Heart left ventricle (tissue), 16 donors: ENCODE measurements around the gene HDGFL3. TPM values are rescaled to one million over a fixed set of nuclear protein-coding genes. Genes with fewer than 3 reads are reported as not detected.

Experiments
- ATAC-seq, 4 donors: fragments of 200-7000 bp; cut with Tn5 transposase; one replicate each; pipeline ENCODE4 v1.9.1; 2020 to 2022; ENCODE audit warnings: moderate library complexity in 4 of 4, mild to moderate bottlenecking in 3 of 4, moderate number of reproducible peaks in 1 of 4
- DNase-seq, 5 donors: peaks; one replicate each; pipeline ENCODE4 v3.0.0-alpha.2; 2020
- H3K27ac ChIP-seq, 12 donors: fragments of 200-600 bp; sonication (generic) in 4 of 12; one replicate each; pipeline versions ENCODE4 v1.5.0 to v1.8.0; 2016 to 2022; ENCODE audit warnings: mild to moderate bottlenecking in 2 of 12
- H3K27me3 ChIP-seq, 9 donors: fragments of 200-600 bp; sonication (generic) in 2 of 9; one replicate each; pipeline versions ENCODE4 v1.5.1 to v1.8.0; 2016 to 2022; ENCODE audit warnings: mild to moderate bottlenecking in 3 of 9
- H3K36me3 ChIP-seq, 9 donors: fragments of 200-600 bp; sonication (generic) in 2 of 9; one replicate each; pipeline versions ENCODE4 v1.5.0 to v1.8.0; 2018 to 2022; ENCODE audit warnings: mild to moderate bottlenecking in 2 of 9
- H3K4me1 ChIP-seq, 12 donors: fragments of 200-600 bp; sonication (generic) in 4 of 12; one replicate each; pipeline versions ENCODE4 v1.5.0 to v1.8.0; 2016 to 2022; ENCODE audit warnings: mild to moderate bottlenecking in 3 of 12
- H3K4me3 ChIP-seq, 12 donors: fragments of 200-600 bp; sonication (generic) in 4 of 12; one replicate each; pipeline versions ENCODE4 v1.5.0 to v1.8.0; 2017 to 2022; ENCODE audit warnings: mild to moderate bottlenecking in 9 of 12, moderate library complexity in 4 of 12
- H3K9me3 ChIP-seq, 12 donors: fragments of 200-600 bp; sonication (generic) in 4 of 12; one replicate each; pipeline versions ENCODE4 v1.5.0 to v1.8.0; 2016 to 2022; ENCODE audit warnings: mild to moderate bottlenecking in 1 of 12
- CTCF ChIP-seq, 12 donors: fragments of 200-600 bp; sonication (generic) in 4 of 12; IDR thresholded peaks; one replicate each; pipeline versions ENCODE4 v1.5.0 to v1.8.0; 2018 to 2022; ENCODE audit warnings: antibody characterized with exemption in 12 of 12, mild to moderate bottlenecking in 5 of 12
- POLR2A ChIP-seq, 2 donors: fragments of 450-650 bp; IDR thresholded peaks; one replicate each; pipeline ENCODE4 v1.6.1; 2017; ENCODE audit warnings: antibody characterized with exemption in 2 of 2, mild to moderate bottlenecking in 2 of 2, moderate library complexity in 2 of 2
- WGBS, 4 donors: extraction: QIAGEN DNeasy Blood & Tissue Kit in 2 of 4; methylation state at CpG; one replicate each; pipeline versions ENCODE4 v1.1.5 to v1.1.7; 2013 to 2018; 5-methylcytosine and 5-hydroxymethylcytosine counted together
- intact Hi-C, 10 donors: fragments of 100-400 bp; cut with DNase I; formaldehyde crosslinking; loops; one replicate each; pipeline versions ENCODE4 v1.11.1 to v1.14.2; 2022
- polyA plus RNA-seq, 2 donors: library from polyadenylated mRNA; stranded (reverse); fragments of 200-250 nt; gene quantifications; one replicate each; pipeline ENCODE4 v1.2.3, GENCODE V29; 2013
- total RNA-seq, 9 donors: library from RNA; depleted of rRNA in 2 of 9; stranded (reverse); fragments of >200 nt in 2 of 9; fragmentation: NEBNext Ultra II Directional in 3 of 9; extraction: Animal tissue kit (Norgen Biotek cat#: 25700) in 3 of 9; gene quantifications; one replicate each; pipeline versions ENCODE4 v1.1.0 to v1.2.4, GENCODE V29; 2016 to 2023
- donor health status: ischemic (EF 13 %, LVEDD 7.1; RV severe dilation, severe dysfunction).
- donor health status: healthy with polysubstance abuse.
- donor health status: DM: no; HTN: yes; CAD: no.
- donor health status: DM: no; HTN: no; CAD: no.
- donor health status: ischemic (EF 25% LVEDD 6.9; RV normal size, moderate dysfunction).
- donor health status: ischemic (EF 25% LVEDD 5.7; RV mildly dilated, moderate dysfunction).
- donor health status: healthy.
- donor health status: DM: yes; HTN: yes; CAD: no.
- donor health status: ischemic (EF 35%, LVEDD 5.7; RV mildly dilated, moderate dysfunction).
- donor health status: nonischemic (EF 11% LVEDD 7.7; RV severe dilation, severe dysfunction).
- donor health status: DM: yes; HTN: yes; CAD: no.
- donor health status: PGD.
- donor health status: ischemic (EF 29% LVEDD 5.4; RV normal size, mild dysfunction).
- donor health status: nonischemic (EF 23%, LVEDD 6.1; RV moderate dilation, normal function).

Gene HDGFL3
- total and polyA plus RNA-seq, 11 donors = 9.6 to 50.7 (median 33.9) TPM

- Histone ChIP-seq H3K4me1 (no peaks in the 10 kb centered on the region), H3K4me3 (no peak overlapping the region), H3K27ac (no peak overlapping the region), H3K36me3 (no peaks in the 10 kb centered on the region), H3K9me3 (peaks cover 0 to 14% (median 0%) of the 10 kb centered on the region in 12 donors), H3K27me3 (no peaks in the 10 kb centered on the region)
- ATAC-seq (no peak), DNase-seq (no peak)
- no peak for TF ChIP-seq POLR2A (IDR thresholded peaks at IDR 0.05)
- 94 to 96% (median 95%) methylated on average over 1 of the region's 1 CpG for WGBS, 4 donors
- intact Hi-C loops = no loop called here
Observed at GRCh38 chr15:83219026-83219425, 11.4 kb upstream of the HDGFL3 start.

- Histone ChIP-seq H3K4me1 (no peaks in the 10 kb centered on the region), H3K9me3 (peaks cover 0 to 7% (median 0%) of the 10 kb centered on the region in 12 donors), H3K27ac (no peak overlapping the region), H3K36me3 (no peaks in the 10 kb centered on the region), H3K27me3 (no peaks in the 10 kb centered on the region), H3K4me3 (no peak overlapping the region)
- no peak for TF ChIP-seq CTCF (IDR thresholded peaks at IDR 0.05)
- TF ChIP-seq POLR2A (IDR thresholded peaks at IDR 0.05) = no peak
- WGBS, 4 donors = 98 to 99% (median 98%) methylated on average over 2 of the region's 2 CpGs
- DNase-seq = no peak
- intact Hi-C loops = no loop called here
- no peak for ATAC-seq
Observed at GRCh38 chr15:83215306-83215705, 7.7 kb upstream of the HDGFL3 start.

- peaks cover 0 to 18% (median 8%) of the 10 kb centered on the region in 12 donors for H3K4me1 ChIP-seq
- TF ChIP-seq POLR2A (IDR thresholded peaks at IDR 0.05) = no peak
- TF ChIP-seq CTCF (IDR thresholded peaks at IDR 0.05) = no peak
- no peak overlapping the region for H3K27ac ChIP-seq
- H3K36me3 ChIP-seq = no peaks in the 10 kb centered on the region
- H3K4me3 ChIP-seq = no peak overlapping the region
- peaks cover 0 to 3% (median 0%) of the 10 kb centered on the region in 9 donors for H3K27me3 ChIP-seq
- H3K9me3 ChIP-seq = peaks cover 0 to 4% (median 0%) of the 10 kb centered on the region in 12 donors
- no peak for ATAC-seq
- no peak for DNase-seq
- intact Hi-C loops = no loop called here
- 27 to 32% (median 30%) methylated on average over 3 of the region's 3 CpGs for WGBS, 4 donors
Observed at GRCh38 chr15:83210619-83211018, 3.0 kb upstream of the HDGFL3 start.

- no peak for DNase-seq
- intact Hi-C loops = loop anchor here (5.0 to 10.0 kb wide), 8 partner anchors 55 to 667 kb away; partner anchors contain the start of genes C15orf40 (in 9 of the 10), BTBD1 (in 4 of the 10), TM6SF1 (in 2 of the 10) and RPS17 (in 1 of the 10)
- no peak for TF ChIP-seq POLR2A (IDR thresholded peaks at IDR 0.05)
- TF ChIP-seq CTCF (IDR thresholded peaks at IDR 0.05) = no peak
- no peaks in the 10 kb centered on the region for H3K9me3 ChIP-seq
- no peak overlapping the region for H3K27ac ChIP-seq
- H3K4me3 ChIP-seq = no peak overlapping the region
- no peaks in the 10 kb centered on the region for H3K36me3 ChIP-seq
- peaks cover 0 to 30% (median 18%) of the 10 kb centered on the region in 12 donors for H3K4me1 ChIP-seq
- WGBS, 4 donors = 70 to 79% (median 73%) methylated on average over 5 of the region's 5 CpGs
- H3K27me3 ChIP-seq = peaks cover 0 to 3% (median 0%) of the 10 kb centered on the region in 9 donors
- no peak for ATAC-seq
Observed at GRCh38 chr15:83209333-83209732, 1.7 kb upstream of the HDGFL3 start.

GRCh38 chr15:83208367-83208661 is 691 bp upstream of the HDGFL3 start:
- H3K9me3 ChIP-seq = no peaks in the 10 kb centered on the region
- TF ChIP-seq CTCF (IDR thresholded peaks at IDR 0.05) = peak in 1 of 12 donors; percentile 26
- no peak for TF ChIP-seq POLR2A (IDR thresholded peaks at IDR 0.05)
- peak overlapping the region; percentile 48 to 93 (median 80) for H3K4me3 ChIP-seq
- intact Hi-C loops = loop anchor here (5.0 to 10.0 kb wide), 8 partner anchors 54 to 666 kb away; partner anchors contain the start of genes C15orf40 (in 9 of the 10), BTBD1 (in 4 of the 10), TM6SF1 (in 2 of the 10) and RPS17 (in 1 of the 10)
- ATAC-seq (no peak), DNase-seq (no peak)
- peaks cover 0 to 30% (median 18%) of the 10 kb centered on the region in 12 donors for H3K4me1 ChIP-seq
- peaks cover 0 to 3% (median 0%) of the 10 kb centered on the region in 9 donors for H3K27me3 ChIP-seq
- H3K36me3 ChIP-seq = no peaks in the 10 kb centered on the region
- WGBS, 4 donors = 9 to 14% (median 13%) methylated on average over 11 of the region's 11 CpGs
- H3K27ac ChIP-seq = peak overlapping the region in 11 of 12 donors; percentile 18 to 95 (median 89)
